Activated CD8-positive, alpha-beta T cell treated with anti-CD3 and anti-CD28 coated beads for 36 hours (primary cell): ENCODE results near the gene CNTNAP2. TPM values are rescaled to one million over a fixed set of nuclear protein-coding genes. Genes with fewer than 3 reads are reported as not detected.
"Not testable (repeated sequence)": the region's sequence is repeated elsewhere in the genome, so short reads cannot be mapped to it uniquely, and the experiment has no call there.

ENCODE experiments used
- ATAC-seq: fragments of 200-7000 bp; cut with Tn5 transposase; one replicate; pipeline ENCODE4 v1.10.0; 2021; ENCODE audit warnings: mild to moderate bottlenecking, moderate library complexity
- CTCF ChIA-PET: fragments of 350-600 bp; sonication (Branson Sonifier 250); formaldehyde crosslinking; loops from one replicate; lab custom pipeline; 2021; ENCODE audit warnings: antibody characterized with exemption; lab: Charles Lee
- POLR2A ChIA-PET: fragments of 350-600 bp; sonication (Branson Sonifier 250); formaldehyde crosslinking; loops from one replicate; lab custom pipeline; 2021; ENCODE audit warnings: antibody characterized with exemption; lab: Charles Lee
- DNase-seq: peaks from one replicate; pipeline ENCODE4 v3.0.0-alpha.2; 2020
- H3K27ac Mint-ChIP-seq: one replicate; pipeline ENCODE4 v1.8.0; 2021; ENCODE audit warnings: mild to moderate bottlenecking, mixed read lengths
- H3K27me3 Mint-ChIP-seq: one replicate; pipeline ENCODE4 v1.8.0; 2021; ENCODE audit warnings: mixed read lengths
- H3K36me3 Mint-ChIP-seq: one replicate; pipeline ENCODE4 v1.8.0; 2021; ENCODE audit warnings: low read depth, mixed read lengths
- H3K4me1 Mint-ChIP-seq: one replicate; pipeline ENCODE4 v1.8.0; 2021; ENCODE audit warnings: low read depth, mixed read lengths
- H3K4me3 Mint-ChIP-seq: one replicate; pipeline ENCODE4 v1.8.0; 2021; ENCODE audit warnings: mild to moderate bottlenecking, moderate library complexity, mixed read lengths
- H3K9me3 Mint-ChIP-seq: one replicate; pipeline ENCODE4 v1.8.0; 2021; ENCODE audit warnings: mixed read lengths
- CTCF ChIP-seq: fragments of 200-600 bp; IDR thresholded peaks from one replicate; pipeline ENCODE4 v1.8.0; 2022; ENCODE audit warnings: antibody characterized with exemption, mild to moderate bottlenecking
- intact Hi-C: fragments of 100-400 bp; cut with micrococcal nuclease; formaldehyde crosslinking; loops from one replicate; pipeline ENCODE4 v1.10.0; 2022
- total RNA-seq, 2 experiments: library from RNA; stranded (reverse); gene quantifications; one replicate each; pipeline ENCODE4 v1.2.3, GENCODE V29; 2021

Gene CNTNAP2
- total RNA-seq, 2 experiments from 2014 or later, result not detected

GRCh38 chr7:147586526-147586925, 1469.9 kb downstream of the CNTNAP2 start:
- Mint-ChIP-seq H3K27ac (no peak overlapping the region), H3K4me3 (no peak overlapping the region), H3K36me3 (no peaks in the 10 kb centered on the region), H3K4me1 (no peaks in the 10 kb centered on the region), H3K27me3 (no peaks in the 10 kb centered on the region), H3K9me3 (no peaks in the 10 kb centered on the region)
- intact Hi-C loops, result no loop called here
- no peak for TF ChIP-seq CTCF
- POLR2A ChIA-PET, result no interaction called here
- CTCF ChIA-PET, result no interaction called here
- ATAC-seq (no peak), DNase-seq (no peak)

DNA sequence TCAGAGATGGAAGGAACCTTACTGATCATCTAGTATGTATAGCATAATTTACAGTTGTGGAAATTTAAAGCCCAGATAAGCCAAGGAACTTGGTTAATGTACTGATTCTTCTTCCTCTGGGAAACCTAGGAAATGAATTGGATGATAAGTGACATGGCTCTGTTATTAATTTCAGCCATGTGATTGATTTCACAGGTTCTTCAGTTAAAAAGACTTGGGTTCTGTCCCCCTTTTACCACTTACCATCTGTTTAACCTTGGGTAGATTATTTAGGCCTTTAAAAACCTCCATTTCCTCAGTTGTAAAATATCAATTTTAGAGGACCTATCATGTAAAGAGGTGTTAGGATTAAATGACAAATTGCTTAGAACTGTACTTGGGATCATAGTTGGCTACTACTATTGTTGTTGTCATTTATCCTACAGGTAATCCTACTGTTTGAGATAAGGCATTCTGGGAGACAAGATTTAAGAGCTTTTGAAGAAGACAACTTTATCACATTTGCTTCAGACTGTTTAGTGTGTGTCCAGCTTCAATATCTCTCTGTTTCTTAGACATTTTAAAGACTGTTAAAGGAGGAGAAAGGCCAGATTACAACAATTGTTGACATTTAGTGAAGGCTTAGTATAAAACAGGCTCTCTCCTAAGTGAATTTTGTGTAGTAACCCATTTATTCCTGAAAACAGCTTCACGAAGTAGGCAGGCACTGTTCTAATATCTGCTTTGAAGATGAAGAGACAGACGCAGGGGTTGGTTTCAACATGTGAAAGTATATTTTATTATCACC, 1476.9 kb downstream of the CNTNAP2 start:
- intact Hi-C loops, result no loop called here
- Mint-ChIP-seq H3K27me3 (no peaks in the 10 kb centered on the region), H3K4me3 (no peak overlapping the region), H3K27ac (no peak overlapping the region), H3K36me3 (no peaks in the 10 kb centered on the region), H3K9me3 (peaks cover 9% of the 10 kb centered on the region), H3K4me1 (no peaks in the 10 kb centered on the region)
- ATAC-seq (no peak), DNase-seq (no peak)
- CTCF ChIA-PET, result no interaction called here
- TF ChIP-seq CTCF, result no peak
- POLR2A ChIA-PET, result interaction anchor here (0.6 kb wide), 1 partner anchor 158 kb away, joined by 3 read pairs; no protein-coding TSS in a partner anchor

- H3K36me3 Mint-ChIP-seq, result no peaks in the 10 kb centered on the region
- ChIA-PET CTCF (no interaction called here), POLR2A (no interaction called here)
- no peak for TF ChIP-seq CTCF
- intact Hi-C loops, result no loop called here
- ATAC-seq (no peak), DNase-seq (no peak)
- peaks cover 13% of the 10 kb centered on the region for H3K9me3 Mint-ChIP-seq
- H3K4me3 Mint-ChIP-seq, result no peak overlapping the region
- no peaks in the 10 kb centered on the region for H3K27me3 Mint-ChIP-seq
- no peak overlapping the region for H3K27ac Mint-ChIP-seq
- no peaks in the 10 kb centered on the region for H3K4me1 Mint-ChIP-seq
These were observed 1478.4 kb downstream of the CNTNAP2 start for GRCh38 chr7:147595042-147595441.

GRCh38 chr7:147598687-147599086, 1482.1 kb downstream of the CNTNAP2 start:
- H3K27ac Mint-ChIP-seq, H3K4me1 Mint-ChIP-seq, H3K4me3 Mint-ChIP-seq, ATAC-seq, intact Hi-C loops, H3K27me3 Mint-ChIP-seq, H3K36me3 Mint-ChIP-seq, DNase-seq, CTCF ChIA-PET, POLR2A ChIA-PET: not testable (repeated sequence)
- peaks cover 13% of the 10 kb centered on the region for H3K9me3 Mint-ChIP-seq

DNA sequence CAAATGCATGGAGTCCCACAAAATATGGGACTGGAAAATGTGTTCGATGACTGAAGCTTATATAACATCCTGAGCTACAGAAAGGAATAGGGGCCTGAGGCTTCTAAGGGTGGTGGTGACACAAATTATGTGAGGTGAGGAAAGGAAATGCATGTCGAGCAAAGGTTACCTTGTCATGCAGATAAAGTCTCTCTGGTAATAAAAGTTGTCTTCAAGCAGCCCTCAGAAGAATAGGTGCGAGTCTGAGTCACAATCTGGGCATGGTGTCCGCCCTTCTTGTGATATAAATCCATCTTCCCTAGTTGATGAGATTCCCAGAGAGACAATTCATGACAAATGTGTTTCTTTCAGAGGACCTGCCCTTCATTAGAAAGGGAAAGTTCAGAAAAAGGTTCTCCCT, 1488.7 kb downstream of the CNTNAP2 start:
- ChIA-PET POLR2A (no interaction called here), CTCF (no interaction called here)
- H3K27ac Mint-ChIP-seq, result no peak overlapping the region
- ATAC-seq (no peak), DNase-seq (no peak)
- H3K4me3 Mint-ChIP-seq, result no peak overlapping the region
- H3K4me1 Mint-ChIP-seq, result no peaks in the 10 kb centered on the region
- H3K27me3 Mint-ChIP-seq, result no peaks in the 10 kb centered on the region
- TF ChIP-seq CTCF, result no peak
- no peaks in the 10 kb centered on the region for H3K9me3 Mint-ChIP-seq
- intact Hi-C loops, result no loop called here
- H3K36me3 Mint-ChIP-seq, result no peaks in the 10 kb centered on the region
